ENCODE data around the gene PQBP1. TPM values are rescaled to one million over a fixed set of nuclear protein-coding genes. Genes with fewer than 3 reads are reported as not detected.

Gene PQBP1
- polyA plus RNA-seq, 3 donors = 76.5 to 86.0 (median 84.2) TPM

GRCh38 chrX:48892896-48893295, 4.8 kb upstream of the PQBP1 start:
- no peak for DNase-seq

GRCh38 chrX:48893556-48894348, 4.0 kb upstream of the PQBP1 start:
- DNase-seq = no peak

- no peak for DNase-seq
Measured at GRCh38 chrX:48894891-48895290, 2.8 kb upstream of the PQBP1 start.

GRCh38 chrX:48896611-48897011, 1.1 kb upstream of the PQBP1 start:
- DNase-seq = no peak

- DNase-seq = peak; percentile 77
Measured at GRCh38 chrX:48897157-48897624, 539 bp upstream of the PQBP1 start.

- DNase-seq = no peak
Measured at GRCh38 chrX:48899078-48899410, 1.3 kb downstream of the PQBP1 start.

GRCh38 chrX:48901069-48901468, 3.3 kb downstream of the PQBP1 start:
- no peak for DNase-seq

GRCh38 chrX:48902135-48902534, 4.4 kb downstream of the PQBP1 start:
- DNase-seq = no peak

- no peak for DNase-seq
Measured at GRCh38 chrX:48902776-48903175, 5.0 kb downstream of the PQBP1 start.

- DNase-seq = no peak
Measured at GRCh38 chrX:48903290-48903689, 5.6 kb downstream of the PQBP1 start.

- no peak for DNase-seq
Measured at GRCh38 chrX:48904180-48904579, 6.5 kb downstream of the PQBP1 start.

- DNase-seq = no peak
Measured at GRCh38 chrX:48904626-48905025, 6.9 kb downstream of the PQBP1 start.

- DNase-seq = no peak
Measured at GRCh38 chrX:48905090-48905790, 7.5 kb downstream of the PQBP1 start.

GRCh38 chrX:48908600-48908999, 10.9 kb downstream of the PQBP1 start:
- no peak for DNase-seq

GRCh38 chrX:48909703-48910294, 12.1 kb downstream of the PQBP1 start:
- no peak for DNase-seq

GRCh38 chrX:48910926-48911411, 13.2 kb downstream of the PQBP1 start:
- no peak for DNase-seq

GRCh38 chrX:48911412-48912182, 13.9 kb downstream of the PQBP1 start, which contains the start of gene SLC35A2:
Gene SLC35A2 (minus strand): TSS chrX:48911646. CDS start chrX:48911636, 10 bp downstream.
- DNase-seq = peak; percentile 74

GRCh38 chrX:48913605-48914366, 16.1 kb downstream of the PQBP1 start:
- DNase-seq = no peak

GRCh38 chrX:48914593-48915493, 17.1 kb downstream of the PQBP1 start:
- DNase-seq = no peak
